Trophoblast cell (in vitro differentiated cells and primary cell): ENCODE measurements around the gene MLN.

ENCODE experiments used
- DNase-seq, 2 donors: peaks; one replicate each; pipeline ENCODE4 v3.0.0-alpha.2; 2016
- H2AFZ ChIP-seq: 2 replicates; pipeline ENCODE4 v1.6.1; 2013; ENCODE audit warnings: low read length, moderate library complexity, mild to moderate bottlenecking; ENCODE audit not compliant: insufficient read depth, poor library complexity
- H2AK5ac ChIP-seq: 2 replicates; pipeline ENCODE4 v1.6.1; 2013; ENCODE audit warnings: mild to moderate bottlenecking, low read length
- H2BK120ac ChIP-seq: 2 replicates; pipeline ENCODE4 v1.6.1; 2013; ENCODE audit warnings: low read length, mild to moderate bottlenecking, moderate library complexity; ENCODE audit not compliant: insufficient read depth, poor library complexity
- H2BK12ac ChIP-seq: 2 replicates; pipeline ENCODE4 v1.6.1; 2013; ENCODE audit warnings: mild to moderate bottlenecking, low read length, moderate library complexity
- H2BK5ac ChIP-seq: 2 replicates; pipeline ENCODE4 v1.6.1; 2013; ENCODE audit warnings: low read length, low read depth, moderate library complexity, mild to moderate bottlenecking; ENCODE audit not compliant: poor library complexity
- H3K14ac ChIP-seq: 2 replicates; pipeline ENCODE4 v1.6.1; 2013; ENCODE audit warnings: mild to moderate bottlenecking, low read length
- H3K18ac ChIP-seq: 2 replicates; pipeline ENCODE4 v1.6.1; 2013; ENCODE audit warnings: mild to moderate bottlenecking, low read length
- H3K23ac ChIP-seq: 2 replicates; pipeline ENCODE4 v1.6.1; 2013; ENCODE audit warnings: low read length
- H3K27ac ChIP-seq: 2 replicates; pipeline ENCODE4 v1.5.1; 2013; ENCODE audit warnings: low read depth, mild to moderate bottlenecking, inconsistent platforms, low read length, moderate library complexity
- H3K27me3 ChIP-seq: 2 replicates; pipeline ENCODE4 v1.6.1; 2013; ENCODE audit warnings: inconsistent platforms, mild to moderate bottlenecking, low read length, moderate library complexity; ENCODE audit not compliant: insufficient read depth
- H3K36me3 ChIP-seq, 2 experiments: 1 replicate in 1 of 2; 2 replicates in 1 of 2; pipeline ENCODE4 v1.6.1; 2013; ENCODE audit warnings: low read length in 2 of 2, mild to moderate bottlenecking in 2 of 2, moderate library complexity in 1 of 2; ENCODE audit not compliant: insufficient read depth in 2 of 2, control insufficient read depth in 1 of 2
- H3K4ac ChIP-seq: 2 replicates; pipeline ENCODE4 v1.6.1; 2013; ENCODE audit warnings: low read depth, mild to moderate bottlenecking, low read length, moderate library complexity
- H3K4me1 ChIP-seq, 2 experiments: 1 replicate in 1 of 2; 2 replicates in 1 of 2; pipeline ENCODE4 v1.6.1; 2013; ENCODE audit warnings: low read length in 2 of 2, mild to moderate bottlenecking in 2 of 2, moderate library complexity in 1 of 2; ENCODE audit not compliant: insufficient read depth in 2 of 2, control insufficient read depth in 1 of 2
- H3K4me2 ChIP-seq: 2 replicates; pipeline ENCODE4 v1.6.1; 2013; ENCODE audit warnings: inconsistent platforms, mild to moderate bottlenecking, low read length, moderate library complexity
- H3K4me3 ChIP-seq: 2 replicates; pipeline ENCODE4 v1.5.1; 2013; ENCODE audit warnings: mild to moderate bottlenecking, low read depth, low read length, inconsistent platforms
- H3K79me1 ChIP-seq: one replicate; pipeline ENCODE4 v1.6.1; 2013; ENCODE audit warnings: low read length
- H3K79me2 ChIP-seq: 2 replicates; pipeline ENCODE4 v1.6.1; 2013; ENCODE audit warnings: low read length, mild to moderate bottlenecking; ENCODE audit not compliant: control insufficient read depth, insufficient read depth, poor library complexity
- H3K9ac ChIP-seq: 2 replicates; pipeline ENCODE4 v1.6.1; 2013; ENCODE audit warnings: mild to moderate bottlenecking, low read length
- H3K9me3 ChIP-seq: 2 replicates; pipeline ENCODE4 v1.6.1; 2013; ENCODE audit warnings: low read depth, mild to moderate bottlenecking, control low read depth, inconsistent platforms, low read length; ENCODE audit not compliant: insufficient read depth
- H4K12ac ChIP-seq: 2 replicates; pipeline ENCODE4 v1.6.1; 2013; ENCODE audit warnings: low read depth, mild to moderate bottlenecking, low read length, moderate library complexity
- H4K8ac ChIP-seq: 2 replicates; pipeline ENCODE4 v1.6.1; 2013; ENCODE audit warnings: low read depth, mild to moderate bottlenecking, low read length, moderate library complexity
- H4K91ac ChIP-seq: one replicate; pipeline ENCODE4 v1.6.1; 2013; ENCODE audit warnings: low read depth, mild to moderate bottlenecking, low read length, moderate library complexity
- WGBS: extraction: QIAGEN DNeasy Blood & Tissue Kit; methylation state at CpG from one replicate; pipeline ENCODE4 v1.1.7; 2013; ENCODE audit warnings: missing lambda C conversion rate; ENCODE audit not compliant: insufficient read length, insufficient coverage; ENCODE audit errors: extremely low coverage; 5-methylcytosine and 5-hydroxymethylcytosine counted together

The MLN gene

DNA sequence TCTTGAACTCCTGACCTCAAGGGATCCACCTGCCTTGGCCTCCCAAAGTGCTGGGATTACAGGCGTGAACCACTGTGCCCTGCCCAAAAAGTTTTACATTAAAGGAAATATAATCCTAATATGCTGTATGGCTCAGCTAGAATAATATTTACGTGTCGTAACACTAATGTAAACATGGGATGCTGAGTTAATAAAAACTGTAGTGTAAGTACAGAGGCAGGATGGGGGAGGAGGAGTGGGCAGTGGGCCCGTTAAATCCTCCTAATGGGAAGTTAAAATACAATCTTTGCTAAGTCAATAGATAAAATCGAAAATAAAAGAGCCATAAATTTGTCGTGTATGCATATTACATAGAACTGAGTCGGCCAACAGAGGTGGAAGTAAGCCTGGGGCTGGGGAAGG lies 45.0 kb downstream of the MLN start:
- WGBS = no CpG with 5 or more reads among the region's 7 CpGs
- Histone ChIP-seq H3K18ac (no peak overlapping the region), H4K12ac (no peak overlapping the region), H3K4me1 (peaks cover 0 to 2% of the 10 kb centered on the region in 2 experiments), H2AK5ac (no peak overlapping the region), H3K4me3 (no peak overlapping the region), H3K23ac (no peak overlapping the region), H2AFZ (no peak overlapping the region), H3K9me3 (no peaks in the 10 kb centered on the region), H3K36me3 (no peaks in the 10 kb centered on the region), H2BK120ac (no peak overlapping the region), H3K27me3 (no peaks in the 10 kb centered on the region), H2BK5ac (no peak overlapping the region), H3K14ac (no peak overlapping the region), H3K4me2 (no peak overlapping the region), H4K8ac (no peak overlapping the region), H2BK12ac (no peak overlapping the region), H3K79me1 (no peaks in the 10 kb centered on the region), H3K9ac (no peak overlapping the region), H3K79me2 (no peaks in the 10 kb centered on the region), H3K4ac (no peak overlapping the region), H4K91ac (no peak overlapping the region), H3K27ac (no peak overlapping the region)
- no peak for DNase-seq

- no peak overlapping the region for H3K14ac ChIP-seq
- H3K36me3 ChIP-seq = no peaks in the 10 kb centered on the region
- no peaks in the 10 kb centered on the region for H3K27me3 ChIP-seq
- H3K23ac ChIP-seq = no peak overlapping the region
- no peak overlapping the region for H3K4ac ChIP-seq
- peak in 1 of 2 donors; percentile 22 for DNase-seq
- no peak overlapping the region for H3K4me3 ChIP-seq
- peaks cover 0 to 2% of the 10 kb centered on the region in 2 experiments for H3K4me1 ChIP-seq
- no peak overlapping the region for H2AK5ac ChIP-seq
- H4K8ac ChIP-seq = no peak overlapping the region
- H3K79me2 ChIP-seq = no peaks in the 10 kb centered on the region
- H3K9me3 ChIP-seq = no peaks in the 10 kb centered on the region
- no peak overlapping the region for H3K18ac ChIP-seq
- no peaks in the 10 kb centered on the region for H3K79me1 ChIP-seq
- no peak overlapping the region for H2BK12ac ChIP-seq
- no peak overlapping the region for H2BK120ac ChIP-seq
- H3K4me2 ChIP-seq = no peak overlapping the region
- no peak overlapping the region for H4K12ac ChIP-seq
- WGBS = no CpG with 5 or more reads among the region's 10 CpGs
- no peak overlapping the region for H3K27ac ChIP-seq
- no peak overlapping the region for H2BK5ac ChIP-seq
- H3K9ac ChIP-seq = no peak overlapping the region
- peak overlapping the region; percentile 3 for H4K91ac ChIP-seq
- H2AFZ ChIP-seq = no peak overlapping the region
These were observed 45.9 kb downstream of the MLN start for GRCh38 chr6:33757906-33758305.

- WGBS = no CpG with 5 or more reads among the region's 3 CpGs
- DNase-seq = no peak
- no peaks in the 10 kb centered on the region for H3K36me3 ChIP-seq
- H3K79me2 ChIP-seq = no peaks in the 10 kb centered on the region
- no peak overlapping the region for H2BK120ac ChIP-seq
- no peak overlapping the region for H3K18ac ChIP-seq
- H3K4ac ChIP-seq = no peak overlapping the region
- H3K79me1 ChIP-seq = no peaks in the 10 kb centered on the region
- no peaks in the 10 kb centered on the region for H3K27me3 ChIP-seq
- no peak overlapping the region for H2AK5ac ChIP-seq
- H3K14ac ChIP-seq = no peak overlapping the region
- no peak overlapping the region for H3K9ac ChIP-seq
- no peak overlapping the region for H4K12ac ChIP-seq
- no peak overlapping the region for H4K8ac ChIP-seq
- no peak overlapping the region for H3K4me3 ChIP-seq
- H3K27ac ChIP-seq = no peak overlapping the region
- H2AFZ ChIP-seq = no peak overlapping the region
- no peak overlapping the region for H3K4me2 ChIP-seq
- no peak overlapping the region for H2BK12ac ChIP-seq
- no peak overlapping the region for H4K91ac ChIP-seq
- H3K23ac ChIP-seq = no peak overlapping the region
- peaks cover 3 to 6% of the 10 kb centered on the region in 2 experiments for H3K4me1 ChIP-seq
- H3K9me3 ChIP-seq = no peaks in the 10 kb centered on the region
- H2BK5ac ChIP-seq = no peak overlapping the region
These were observed 46.7 kb downstream of the MLN start for GRCh38 chr6:33757113-33757512.

DNA sequence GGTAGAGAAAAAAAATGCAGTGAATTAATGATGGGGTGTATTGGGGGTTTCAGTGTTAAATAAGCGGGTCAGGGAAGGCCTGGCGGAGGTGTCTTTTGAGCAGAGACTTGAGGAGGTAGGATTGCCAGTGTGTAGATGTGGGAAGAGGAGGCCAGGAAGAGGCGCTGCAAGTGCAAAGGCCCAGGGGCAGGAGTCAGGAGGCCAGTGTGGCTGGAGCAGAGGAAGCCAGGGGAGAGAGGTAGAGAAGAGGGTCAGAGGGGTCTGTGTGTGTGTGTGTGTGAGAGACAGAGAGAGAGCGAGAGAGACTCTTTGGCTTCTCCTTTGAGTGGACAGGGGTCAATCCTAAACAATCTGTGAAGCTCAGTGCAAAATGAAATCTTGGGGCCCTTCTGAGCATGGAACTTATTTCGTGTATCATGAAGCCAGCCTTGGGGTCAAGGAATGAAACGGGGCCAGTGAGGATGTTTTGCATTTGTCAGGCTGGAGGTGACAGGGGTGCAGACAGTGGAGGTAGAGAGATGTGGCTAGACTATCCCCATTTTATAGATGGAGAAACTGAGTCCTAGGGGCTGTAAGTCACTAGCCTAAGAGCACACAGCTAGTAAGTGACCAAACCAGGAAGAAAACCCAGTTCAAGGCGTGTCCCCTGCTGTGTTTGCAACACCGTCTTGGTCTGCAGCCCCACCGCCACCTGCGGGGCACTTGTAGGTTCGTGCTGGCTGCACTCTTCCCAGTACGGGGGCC lies 47.4 kb downstream of the MLN start:
- no peak for DNase-seq
- Histone ChIP-seq H3K4me3 (no peak overlapping the region), H2AK5ac (no peak overlapping the region), H3K23ac (no peak overlapping the region), H3K14ac (no peak overlapping the region), H3K27me3 (no peaks in the 10 kb centered on the region), H2BK5ac (no peak overlapping the region), H3K4ac (no peak overlapping the region), H3K18ac (no peak overlapping the region), H3K79me1 (no peaks in the 10 kb centered on the region), H3K9me3 (no peaks in the 10 kb centered on the region), H4K91ac (no peak overlapping the region), H3K4me1 (peaks cover 7 to 11% of the 10 kb centered on the region in 2 experiments), H2AFZ (no peak overlapping the region), H3K27ac (no peak overlapping the region), H4K8ac (no peak overlapping the region), H3K79me2 (no peaks in the 10 kb centered on the region), H3K36me3 (no peaks in the 10 kb centered on the region), H3K4me2 (no peak overlapping the region), H2BK120ac (no peak overlapping the region), H4K12ac (no peak overlapping the region), H3K9ac (no peak overlapping the region), H2BK12ac (no peak overlapping the region)
- 100% methylated on average over 1 of the region's 12 CpGs for WGBS
